Measurements from ENCODE around the gene VPS54.

VPS54 gene

GRCh38 chr2:63903003-63903402 lies 116.2 kb downstream of the VPS54 start:
- no peak for DNase-seq (ENCODE audit: low read depth in 2 of 2)

- no peak for DNase-seq (ENCODE audit: low read depth in 2 of 2)
Observed at GRCh38 chr2:63902149-63902548, 117.1 kb downstream of the VPS54 start.

GRCh38 chr2:63899639-63900038 lies 119.6 kb downstream of the VPS54 start:
- no peak for DNase-seq (ENCODE audit: low read depth in 2 of 2)

GRCh38 chr2:63898839-63899238 lies 120.4 kb downstream of the VPS54 start:
- DNase-seq (ENCODE audit: low read depth in 2 of 2): no peak

- DNase-seq (ENCODE audit: low read depth in 2 of 2): no peak
Observed at GRCh38 chr2:63894167-63894566, 125.1 kb downstream of the VPS54 start.

GRCh38 chr2:63893163-63893562 lies 126.1 kb downstream of the VPS54 start:
- no peak for DNase-seq (ENCODE audit: low read depth in 2 of 2)

GRCh38 chr2:63891488-63892030 lies 127.7 kb downstream of the VPS54 start:
- no peak for DNase-seq (ENCODE audit: low read depth in 2 of 2)

- DNase-seq (ENCODE audit: low read depth in 2 of 2): no peak
Observed at GRCh38 chr2:63890678-63891077, 128.6 kb downstream of the VPS54 start.

- DNase-seq (ENCODE audit: low read depth in 2 of 2): no peak
Observed at GRCh38 chr2:63888490-63889402, 130.5 kb downstream of the VPS54 start.

GRCh38 chr2:63888053-63888452 lies 131.2 kb downstream of the VPS54 start:
- no peak for DNase-seq (ENCODE audit: low read depth in 2 of 2)

GRCh38 chr2:63886445-63886844 lies 132.8 kb downstream of the VPS54 start:
- no peak for DNase-seq (ENCODE audit: low read depth in 2 of 2)

- no peak for DNase-seq (ENCODE audit: low read depth in 2 of 2)
Observed at GRCh38 chr2:63882395-63883105, 136.7 kb downstream of the VPS54 start.

- DNase-seq (ENCODE audit: low read depth in 2 of 2): no peak
Observed at GRCh38 chr2:63881205-63881604, 138.0 kb downstream of the VPS54 start.

GRCh38 chr2:63880625-63881024 lies 138.6 kb downstream of the VPS54 start:
- no peak for DNase-seq (ENCODE audit: low read depth in 2 of 2)

- DNase-seq (ENCODE audit: low read depth in 2 of 2): no peak
Observed at GRCh38 chr2:63879876-63880433, 139.3 kb downstream of the VPS54 start.

- no peak for DNase-seq (ENCODE audit: low read depth in 2 of 2)
Observed at GRCh38 chr2:63878486-63878885, 140.7 kb downstream of the VPS54 start.

- DNase-seq (ENCODE audit: low read depth in 2 of 2): no peak
Observed at GRCh38 chr2:63876311-63876710, 142.9 kb downstream of the VPS54 start.

GRCh38 chr2:63875559-63876245 lies 143.5 kb downstream of the VPS54 start:
- no peak for DNase-seq (ENCODE audit: low read depth in 2 of 2)

GRCh38 chr2:63875131-63875527 lies 144.1 kb downstream of the VPS54 start:
- no peak for DNase-seq (ENCODE audit: low read depth in 2 of 2)

GRCh38 chr2:63874204-63875130 lies 144.8 kb downstream of the VPS54 start:
- no peak for DNase-seq (ENCODE audit: low read depth in 2 of 2)
